Measurements from ENCODE around the gene FBXL17. TPM values are rescaled to one million over a fixed set of nuclear protein-coding genes. Genes with fewer than 3 reads are reported as not detected.

The FBXL17 gene
- total RNA-seq, 1 donor from 2014 or later = 17.1 TPM

- H3K36me3 ChIP-seq = no peaks in the 10 kb centered on the region
- ATAC-seq = no peak
- peaks cover 42% of the 10 kb centered on the region for H3K9me3 ChIP-seq
Measured at GRCh38 chr5:108372369-108372768, 9.5 kb downstream of the FBXL17 start.

GRCh38 chr5:108371263-108371662, 10.6 kb downstream of the FBXL17 start:
- Histone ChIP-seq H3K27ac (no peak overlapping the region), H3K9me3 (peaks cover 35% of the 10 kb centered on the region), H3K36me3 (no peaks in the 10 kb centered on the region), H3K4me1 (no peaks in the 10 kb centered on the region), H3K4me3 (no peak overlapping the region), H3K27me3 (ENCODE audit: low read depth) (no peaks in the 10 kb centered on the region)
- TF ChIP-seq CTCF (IDR thresholded peaks at IDR 0.05) = no peak
- no peak for ATAC-seq
- intact Hi-C loops (cut with DNase I) = no loop called here
- DNase-seq = no peak

More at GRCh38 chr5:108372369-108372768, 9.5 kb downstream of the FBXL17 start:
- Histone ChIP-seq H3K27me3 (ENCODE audit: low read depth) (no peaks in the 10 kb centered on the region), H3K4me1 (no peaks in the 10 kb centered on the region), H3K27ac (no peak overlapping the region), H3K4me3 (no peak overlapping the region)
- intact Hi-C loops (cut with DNase I) = no loop called here
- TF ChIP-seq CTCF (IDR thresholded peaks at IDR 0.05) = no peak
- DNase-seq = no peak

GRCh38 chr5:108369167-108369566, 12.7 kb downstream of the FBXL17 start:
- no peaks in the 10 kb centered on the region for H3K27me3 ChIP-seq (ENCODE audit: low read depth)
- H3K9me3 ChIP-seq = peaks cover 17% of the 10 kb centered on the region
- no peak for DNase-seq
- no peak for ATAC-seq
- no peak overlapping the region for H3K27ac ChIP-seq
- intact Hi-C loops (cut with DNase I) = no loop called here
- peaks cover 6% of the 10 kb centered on the region for H3K36me3 ChIP-seq
- TF ChIP-seq CTCF (IDR thresholded peaks at IDR 0.05) = no peak
- H3K4me3 ChIP-seq = no peak overlapping the region
- H3K4me1 ChIP-seq = no peaks in the 10 kb centered on the region

GRCh38 chr5:108367679-108368334, 14.1 kb downstream of the FBXL17 start:
- Histone ChIP-seq H3K27ac (no peak overlapping the region), H3K4me3 (no peak overlapping the region), H3K36me3 (peaks cover 10% of the 10 kb centered on the region), H3K9me3 (peaks cover 8% of the 10 kb centered on the region), H3K27me3 (ENCODE audit: low read depth) (no peaks in the 10 kb centered on the region), H3K4me1 (no peaks in the 10 kb centered on the region)
- ATAC-seq (no peak), DNase-seq (no peak)
- no peak for TF ChIP-seq CTCF (IDR thresholded peaks at IDR 0.05)
- intact Hi-C loops (cut with DNase I) = no loop called here

GRCh38 chr5:108366500-108366899, 15.4 kb downstream of the FBXL17 start:
- DNase-seq (no peak), ATAC-seq (no peak)
- H3K4me1 ChIP-seq = no peaks in the 10 kb centered on the region
- H3K27me3 ChIP-seq (ENCODE audit: low read depth) = no peaks in the 10 kb centered on the region
- intact Hi-C loops (cut with DNase I) = no loop called here
- H3K4me3 ChIP-seq = no peak overlapping the region
- TF ChIP-seq CTCF (IDR thresholded peaks at IDR 0.05) = no peak
- peaks cover 10% of the 10 kb centered on the region for H3K36me3 ChIP-seq
- H3K27ac ChIP-seq = no peak overlapping the region
- no peaks in the 10 kb centered on the region for H3K9me3 ChIP-seq

Measured in lower lobe of right lung (tissue), 2 donors.